Germinal center (tissue), 1 donor: ENCODE measurements around the gene DEPP1.

Experiments used
- DNase-seq: peaks from one replicate; pipeline ENCODE4 v3.0.0; 2012; ENCODE audit warnings: mixed read lengths, low spot score

The DEPP1 gene

GRCh38 chr10:44993226-44993921 is 14.8 kb upstream of the DEPP1 start:
- DNase-seq = no peak

- no peak for DNase-seq
Observed at GRCh38 chr10:44992732-44993225, 14.2 kb upstream of the DEPP1 start.

- no peak for DNase-seq
Observed at GRCh38 chr10:44992070-44992731, 13.6 kb upstream of the DEPP1 start.

- DNase-seq = no peak
Observed at GRCh38 chr10:44991571-44991970, 13.0 kb upstream of the DEPP1 start.

GRCh38 chr10:44990965-44991364 is 12.4 kb upstream of the DEPP1 start:
- DNase-seq = no peak

GRCh38 chr10:44990302-44990655 is 11.7 kb upstream of the DEPP1 start:
- DNase-seq = no peak

- no peak for DNase-seq
Observed at GRCh38 chr10:44989597-44990301, 11.1 kb upstream of the DEPP1 start.

GRCh38 chr10:44988957-44989585 is 10.5 kb upstream of the DEPP1 start:
- DNase-seq = no peak

GRCh38 chr10:44986670-44987069 is 8.1 kb upstream of the DEPP1 start:
- no peak for DNase-seq

GRCh38 chr10:44986179-44986578 is 7.6 kb upstream of the DEPP1 start:
- no peak for DNase-seq

GRCh38 chr10:44985175-44985681 is 6.6 kb upstream of the DEPP1 start:
- no peak for DNase-seq

- no peak for DNase-seq
Observed at GRCh38 chr10:44984671-44985101, 6.1 kb upstream of the DEPP1 start.

GRCh38 chr10:44983895-44984278 is 5.3 kb upstream of the DEPP1 start:
- DNase-seq = no peak

- DNase-seq = no peak
Observed at GRCh38 chr10:44983066-44983894, 4.7 kb upstream of the DEPP1 start.

- no peak for DNase-seq
Observed at GRCh38 chr10:44982496-44982895, 3.9 kb upstream of the DEPP1 start.

- no peak for DNase-seq
Observed at GRCh38 chr10:44982114-44982460, 3.5 kb upstream of the DEPP1 start.

GRCh38 chr10:44981172-44982113 is 2.8 kb upstream of the DEPP1 start:
- DNase-seq = no peak

- no peak for DNase-seq
Observed at GRCh38 chr10:44980309-44981171, 1.9 kb upstream of the DEPP1 start.
